BLaER1 (cell line): ENCODE results near the gene TUFM.

Source experiments
- H3K27ac ChIP-seq: shearing (Covaris generic); formaldehyde crosslinking; 2 replicates; pipeline ENCODE4 v1.8.1; 2022
- H3K27me3 ChIP-seq: shearing (Covaris generic); formaldehyde crosslinking; 2 replicates; pipeline ENCODE4 v1.8.1; 2022
- H3K36me3 ChIP-seq: shearing (Covaris generic); formaldehyde crosslinking; 2 replicates; pipeline ENCODE4 v1.8.1; 2022
- H3K4me1 ChIP-seq: shearing (Covaris generic); formaldehyde crosslinking; 2 replicates; pipeline ENCODE4 v1.8.1; 2022
- H3K4me2 ChIP-seq: shearing (Covaris generic); formaldehyde crosslinking; 2 replicates; pipeline ENCODE4 v1.8.1; 2022
- H3K4me3 ChIP-seq: shearing (Covaris generic); formaldehyde crosslinking; 2 replicates; pipeline ENCODE4 v1.8.1; 2022
- H3K9ac ChIP-seq: shearing (Covaris generic); formaldehyde crosslinking; 2 replicates; pipeline ENCODE4 v1.8.1; 2022
- H3K9me3 ChIP-seq: shearing (Covaris generic); formaldehyde crosslinking; 2 replicates; pipeline ENCODE4 v1.8.1; 2022
- H4K20me1 ChIP-seq: shearing (Covaris generic); formaldehyde crosslinking; 2 replicates; pipeline ENCODE4 v1.8.1; 2022
- Cebpa-rat ChIP-seq: shearing (Covaris generic); IDR thresholded peaks from 2 replicates; pipeline ENCODE4 v1.8.1; 2022

TUFM gene

DNA sequence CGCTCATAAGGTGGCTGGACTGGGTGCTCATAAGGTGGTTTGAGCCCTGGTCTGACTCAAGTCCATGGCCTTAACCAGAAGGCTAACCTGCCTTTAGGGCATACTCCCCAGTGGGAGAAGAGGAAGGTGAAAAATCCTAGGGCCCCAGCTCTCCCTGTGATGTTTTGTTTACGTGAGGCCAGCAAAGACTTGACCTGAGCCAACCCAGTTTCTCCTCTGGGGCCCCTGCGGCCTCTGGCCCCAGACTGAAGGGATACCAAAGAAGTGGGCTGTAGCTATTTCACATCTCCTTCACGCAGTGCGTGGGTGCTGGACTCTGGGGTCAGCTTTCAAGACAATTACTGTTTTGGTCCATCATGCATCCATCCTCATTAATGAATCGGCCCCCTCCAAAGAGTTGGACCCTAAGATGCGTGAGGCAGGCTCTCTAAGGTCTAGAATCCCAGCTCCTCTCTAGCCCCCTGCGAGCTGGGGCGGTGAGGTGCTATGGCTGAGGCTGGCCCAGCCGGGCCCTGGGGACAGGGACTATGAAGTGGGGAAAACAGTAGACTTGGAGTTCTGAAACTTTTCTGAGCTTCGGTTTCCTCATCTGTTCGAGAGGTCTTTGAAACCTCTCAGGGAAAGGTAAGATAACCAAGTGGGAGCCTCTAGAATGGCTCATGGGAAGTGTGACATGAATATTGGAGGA, 19.0 kb upstream of the TUFM start:
- Histone ChIP-seq H3K4me3 (peak overlapping the region; percentile 94), H3K36me3 (peaks cover 45% of the 10 kb centered on the region), H3K9ac (peak overlapping the region; percentile 96), H4K20me1 (peaks cover 41% of the 10 kb centered on the region), H3K9me3 (no peaks in the 10 kb centered on the region), H3K27me3 (no peaks in the 10 kb centered on the region), H3K4me2 (peak overlapping the region; percentile 95), H3K27ac (no peak overlapping the region), H3K4me1 (peaks cover 33% of the 10 kb centered on the region)
- no peak for TF ChIP-seq Cebpa-rat

DNA sequence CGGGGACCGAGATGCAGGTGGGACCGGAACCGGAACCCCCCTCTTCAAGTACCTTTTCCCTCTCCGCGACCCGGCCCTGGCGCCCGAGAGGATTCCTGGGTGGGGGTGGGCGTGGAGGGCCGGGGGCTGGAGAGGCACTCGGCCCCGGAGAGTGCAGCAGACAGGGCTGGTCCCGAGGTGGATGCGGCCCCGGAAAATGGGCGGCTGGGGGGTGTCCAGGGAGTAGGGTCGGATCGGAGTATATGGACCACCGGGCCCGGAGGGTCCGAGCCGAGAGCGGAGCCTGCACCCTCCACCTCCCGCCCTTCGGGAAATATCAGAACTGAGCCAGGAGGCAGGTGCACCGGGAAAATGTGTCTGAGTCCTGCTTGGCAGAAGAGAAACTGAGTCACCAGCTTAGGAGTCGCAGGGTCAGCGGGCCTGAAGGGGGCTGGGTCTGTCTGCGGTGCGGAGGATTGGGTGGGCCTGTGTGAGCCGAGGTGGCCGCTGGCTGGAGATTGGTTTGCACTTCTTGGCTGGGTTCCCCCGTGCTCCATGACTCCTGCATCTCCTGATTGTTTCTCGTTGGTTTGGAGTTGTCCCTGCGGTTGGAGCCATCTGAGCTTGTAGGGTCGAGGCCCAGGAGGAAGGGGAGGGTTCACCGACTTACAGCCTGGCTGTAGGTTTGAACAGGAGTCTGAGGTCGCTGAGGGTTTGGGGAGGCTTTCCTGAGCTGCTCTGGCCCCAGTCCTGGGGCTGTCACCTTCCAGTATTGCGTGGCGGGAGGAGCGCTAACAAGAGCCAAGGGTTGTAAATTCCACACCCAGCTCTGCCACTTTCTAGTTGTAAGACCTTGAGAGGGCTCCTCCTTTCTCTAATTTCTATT, 18.0 kb upstream of the TUFM start:
- Histone ChIP-seq H3K36me3 (peaks cover 35% of the 10 kb centered on the region), H3K27ac (peak overlapping the region; percentile 96), H3K27me3 (no peaks in the 10 kb centered on the region), H3K9me3 (no peaks in the 10 kb centered on the region), H3K4me3 (peak overlapping the region; percentile 94), H4K20me1 (peaks cover 37% of the 10 kb centered on the region), H3K4me2 (peak overlapping the region; percentile 95), H3K4me1 (peaks cover 33% of the 10 kb centered on the region), H3K9ac (peak overlapping the region; percentile 96)
- TF ChIP-seq Cebpa-rat, result no peak

DNA sequence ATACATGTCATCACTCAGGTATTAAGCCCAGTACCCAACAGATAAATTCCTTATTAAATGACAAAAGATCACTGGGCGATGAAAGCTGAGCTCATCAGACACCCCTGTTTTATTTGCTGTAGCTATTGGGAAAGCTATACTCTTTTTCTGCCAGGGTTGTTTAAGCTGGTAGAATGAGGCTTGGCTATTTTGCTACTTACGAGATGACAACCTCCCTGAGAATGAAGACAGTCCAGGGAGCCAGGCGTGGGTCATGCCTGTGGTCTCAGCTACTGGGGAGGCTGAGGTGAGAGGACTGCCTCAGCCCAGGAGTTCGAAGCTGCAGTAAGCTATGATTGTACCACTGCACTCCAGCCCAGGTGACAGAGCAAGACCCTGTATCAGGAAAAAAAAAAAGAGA, 13.2 kb upstream of the TUFM start:
- Histone ChIP-seq H3K9me3 (no peaks in the 10 kb centered on the region), H3K4me2 (no peak overlapping the region), H3K27ac (no peak overlapping the region), H3K27me3 (no peaks in the 10 kb centered on the region), H3K4me1 (peaks cover 12% of the 10 kb centered on the region), H3K4me3 (no peak overlapping the region), H3K36me3 (peaks cover 6% of the 10 kb centered on the region; the same call in 1 of the 2 replicates), H4K20me1 (peaks cover 5% of the 10 kb centered on the region), H3K9ac (no peak overlapping the region)
- TF ChIP-seq Cebpa-rat, result no peak

DNA sequence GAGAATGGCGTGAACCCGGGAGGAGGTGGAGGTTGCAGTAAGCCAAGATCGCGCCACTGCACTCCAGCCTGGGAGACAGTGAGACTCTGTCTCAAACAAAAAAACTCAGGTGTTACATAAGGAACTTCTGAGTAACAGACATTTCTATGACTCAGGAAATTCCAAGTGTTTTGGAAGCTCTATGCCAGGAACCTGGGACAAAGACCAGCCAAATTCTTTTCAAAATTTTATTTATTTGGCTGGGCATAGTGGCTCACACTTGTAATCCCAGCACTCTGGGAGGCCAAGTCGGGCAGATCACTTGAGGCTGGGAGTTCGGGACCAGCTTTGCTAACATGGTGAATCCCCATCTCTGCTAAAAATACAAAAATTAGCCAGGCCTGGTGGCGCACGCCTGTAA, 12.3 kb upstream of the TUFM start:
- Histone ChIP-seq H3K4me1 (peaks cover 10% of the 10 kb centered on the region), H3K27me3 (no peaks in the 10 kb centered on the region), H3K4me2 (no peak overlapping the region), H3K9ac (no peak overlapping the region), H3K4me3 (no peak overlapping the region), H4K20me1 (no peaks in the 10 kb centered on the region), H3K9me3 (no peaks in the 10 kb centered on the region), H3K36me3 (peaks cover 6% of the 10 kb centered on the region; the same call in 1 of the 2 replicates), H3K27ac (no peak overlapping the region)
- TF ChIP-seq Cebpa-rat, result no peak

DNA sequence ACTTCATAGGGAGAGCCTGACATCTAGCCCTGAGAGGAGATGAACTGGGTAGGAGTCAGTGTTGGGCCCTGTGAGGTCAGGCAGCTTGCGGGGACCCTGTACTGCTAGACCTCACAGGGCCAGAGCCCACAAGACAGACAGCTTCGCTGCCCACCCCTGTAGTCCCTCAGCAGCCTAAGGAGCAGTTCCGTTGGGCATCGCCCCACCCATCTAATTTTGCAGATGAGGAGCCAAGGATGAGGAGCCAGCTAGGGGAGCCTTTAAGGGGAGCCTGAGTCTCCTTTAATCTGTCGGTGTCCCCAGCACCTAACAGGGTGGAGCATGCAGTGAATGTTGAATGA, 755 bp upstream of the TUFM start:
- H3K9ac ChIP-seq, result peak overlapping the region; percentile 84
- H3K27me3 ChIP-seq, result no peaks in the 10 kb centered on the region
- peaks cover 34% of the 10 kb centered on the region for H3K36me3 ChIP-seq
- peak overlapping the region; percentile 92 for H3K4me2 ChIP-seq
- no peaks in the 10 kb centered on the region for H3K9me3 ChIP-seq
- no peak for TF ChIP-seq Cebpa-rat
- peaks cover 29% of the 10 kb centered on the region for H3K4me1 ChIP-seq
- peaks cover 40% of the 10 kb centered on the region for H4K20me1 ChIP-seq
- peak overlapping the region; percentile 91 for H3K4me3 ChIP-seq
- H3K27ac ChIP-seq, result peak overlapping the region; percentile 82

DNA sequence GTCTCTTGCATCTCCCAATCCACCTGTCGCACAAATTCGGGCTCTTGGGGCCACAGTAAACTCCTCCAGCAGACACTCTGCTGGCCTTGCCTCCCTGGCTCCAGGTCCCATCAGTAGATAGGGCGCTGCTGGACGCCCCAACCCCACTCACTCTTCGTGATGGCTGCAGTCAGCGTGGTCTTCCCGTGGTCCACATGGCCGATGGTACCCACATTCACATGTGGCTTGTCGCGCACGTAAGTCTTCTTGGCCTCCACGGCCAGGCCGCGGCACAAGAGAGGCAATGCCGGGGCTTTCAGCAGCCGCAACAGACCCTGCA, 428 bp downstream of the TUFM start:
- TF ChIP-seq Cebpa-rat, result no peak
- H3K36me3 ChIP-seq, result peaks cover 46% of the 10 kb centered on the region
- H3K27ac ChIP-seq, result peak overlapping the region; percentile 92
- no peaks in the 10 kb centered on the region for H3K9me3 ChIP-seq
- peaks cover 29% of the 10 kb centered on the region for H3K4me1 ChIP-seq
- peak overlapping the region; percentile 85 for H3K4me2 ChIP-seq
- H3K9ac ChIP-seq, result peak overlapping the region; percentile 93
- peaks cover 42% of the 10 kb centered on the region for H4K20me1 ChIP-seq
- peak overlapping the region; percentile 91 for H3K4me3 ChIP-seq
- no peaks in the 10 kb centered on the region for H3K27me3 ChIP-seq

DNA sequence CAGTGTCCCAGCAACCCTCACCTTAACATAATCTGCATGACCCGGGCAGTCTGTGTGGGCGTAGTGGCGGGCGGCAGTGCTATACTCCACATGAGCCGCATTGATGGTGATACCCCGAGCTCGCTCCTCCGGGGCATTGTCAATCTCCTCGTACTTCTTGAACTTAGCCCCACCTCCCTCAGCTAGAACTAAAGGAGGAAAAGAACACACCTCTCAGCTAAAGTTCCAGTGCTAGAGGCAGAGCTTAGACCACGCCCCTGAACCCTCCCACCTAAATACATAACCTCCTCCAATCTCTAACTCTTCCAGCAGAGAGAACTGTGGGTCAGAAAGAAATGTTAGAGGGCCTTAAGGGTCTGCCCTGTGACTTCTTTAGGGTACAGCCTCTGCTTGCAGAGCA, 855 bp downstream of the TUFM start:
- peak overlapping the region; percentile 91 for H3K4me3 ChIP-seq
- H3K9ac ChIP-seq, result peak overlapping the region; percentile 93
- H3K4me1 ChIP-seq, result peaks cover 29% of the 10 kb centered on the region
- peak overlapping the region; percentile 85 for H3K4me2 ChIP-seq
- H4K20me1 ChIP-seq, result peaks cover 46% of the 10 kb centered on the region
- no peaks in the 10 kb centered on the region for H3K9me3 ChIP-seq
- no peaks in the 10 kb centered on the region for H3K27me3 ChIP-seq
- TF ChIP-seq Cebpa-rat, result no peak
- H3K36me3 ChIP-seq, result peaks cover 49% of the 10 kb centered on the region
- H3K27ac ChIP-seq, result peak overlapping the region; percentile 92

DNA sequence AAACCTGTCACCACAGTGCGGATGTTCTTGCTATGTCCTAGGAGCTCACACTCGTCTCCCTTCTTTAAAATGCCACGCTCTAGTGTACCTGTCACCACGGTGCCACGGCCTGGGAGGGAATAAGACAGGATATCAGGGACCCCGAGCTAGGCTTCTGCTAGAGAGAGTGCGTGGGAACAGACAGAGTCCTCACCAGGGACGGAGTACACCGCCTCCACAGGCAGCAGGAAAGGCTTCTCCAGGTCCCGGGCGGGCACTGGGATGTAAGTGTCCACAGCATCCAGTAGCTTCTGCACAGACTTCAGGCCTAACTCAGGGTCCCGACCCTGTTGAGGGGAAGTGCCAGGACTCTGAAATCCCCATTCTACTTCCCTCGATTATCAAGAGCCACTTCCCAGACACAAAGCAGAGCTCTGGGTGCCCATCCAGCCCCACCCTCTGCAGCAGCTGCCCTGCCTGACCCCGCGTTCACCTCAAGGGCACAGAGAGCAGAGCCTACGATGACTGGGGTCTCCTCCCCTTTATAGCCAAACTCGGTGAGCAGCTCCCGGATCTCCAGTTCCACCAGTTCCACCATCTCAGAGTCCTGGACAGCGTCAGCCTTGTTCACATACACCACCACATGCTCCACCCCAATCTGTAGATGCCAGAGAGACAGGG, 1.8 kb downstream of the TUFM start:
- H3K4me3 ChIP-seq, result no peak overlapping the region
- H3K36me3 ChIP-seq, result peaks cover 55% of the 10 kb centered on the region
- H3K4me1 ChIP-seq, result peaks cover 29% of the 10 kb centered on the region
- H3K4me2 ChIP-seq, result peak overlapping the region; percentile 85
- peaks cover 53% of the 10 kb centered on the region for H4K20me1 ChIP-seq
- H3K27ac ChIP-seq, result no peak overlapping the region
- no peak for TF ChIP-seq Cebpa-rat
- no peaks in the 10 kb centered on the region for H3K27me3 ChIP-seq
- H3K9ac ChIP-seq, result 0 out of 2 replicates have a peak overlapping the region, but pooled peaks have one; percentile 93
- H3K9me3 ChIP-seq, result no peaks in the 10 kb centered on the region

DNA sequence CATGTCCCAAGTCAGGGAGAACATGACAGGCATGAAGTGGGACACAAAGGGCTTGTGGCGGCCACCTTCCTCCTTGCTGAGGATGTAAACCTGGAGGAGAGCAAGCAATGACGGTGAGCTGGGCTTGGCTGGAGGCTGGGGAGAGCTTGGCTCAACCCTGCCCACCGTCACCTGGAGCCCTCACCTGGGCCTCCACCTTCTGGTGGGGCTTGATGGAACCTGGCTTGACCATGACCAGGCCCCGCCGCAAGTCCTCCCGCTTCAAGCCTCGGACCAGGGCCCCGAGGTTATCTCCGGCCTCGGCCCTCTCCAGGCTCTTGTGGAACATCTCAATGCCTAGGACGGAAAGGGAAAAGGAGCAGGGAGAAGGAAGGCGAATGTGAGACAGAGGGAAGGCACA, 2.4 kb downstream of the TUFM start:
- no peak for TF ChIP-seq Cebpa-rat
- no peak overlapping the region for H3K27ac ChIP-seq

DNA sequence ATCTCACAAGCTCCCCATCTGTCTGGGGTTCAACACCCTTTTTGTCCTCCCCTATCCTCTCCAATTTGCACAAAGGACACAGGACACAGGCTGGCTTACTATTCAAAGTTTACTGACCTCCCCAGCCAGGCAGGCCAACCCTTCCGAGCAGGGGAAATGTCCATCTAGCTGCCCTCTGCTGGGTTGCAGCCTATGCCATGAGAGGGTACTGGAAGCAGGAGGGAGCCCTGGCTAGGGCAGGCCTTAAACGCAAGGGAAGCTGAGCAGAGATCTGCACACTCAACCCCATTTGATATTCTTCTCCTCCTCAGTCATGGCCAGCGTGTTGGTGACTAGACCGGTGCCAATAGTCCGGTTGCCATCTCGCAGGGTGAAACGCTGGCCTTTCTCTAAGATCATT, 3.5 kb downstream of the TUFM start:
- H3K9ac ChIP-seq, result no peak overlapping the region
- no peak overlapping the region for H3K4me2 ChIP-seq
- H3K4me3 ChIP-seq, result no peak overlapping the region
- H4K20me1 ChIP-seq, result peaks cover 59% of the 10 kb centered on the region
- no peak for TF ChIP-seq Cebpa-rat
- peaks cover 21% of the 10 kb centered on the region for H3K4me1 ChIP-seq
- H3K9me3 ChIP-seq, result no peaks in the 10 kb centered on the region
- H3K36me3 ChIP-seq, result peaks cover 72% of the 10 kb centered on the region
- H3K27ac ChIP-seq, result no peak overlapping the region
- no peaks in the 10 kb centered on the region for H3K27me3 ChIP-seq

More for the DNA sequence above, 2.4 kb downstream of the TUFM start:
- peaks cover 61% of the 10 kb centered on the region for H3K36me3 ChIP-seq
- H3K27me3 ChIP-seq, result no peaks in the 10 kb centered on the region
- no peak overlapping the region for H3K9ac ChIP-seq
- no peaks in the 10 kb centered on the region for H3K9me3 ChIP-seq
- H3K4me3 ChIP-seq, result no peak overlapping the region
- peaks cover 29% of the 10 kb centered on the region for H3K4me1 ChIP-seq
- no peak overlapping the region for H3K4me2 ChIP-seq
- peaks cover 53% of the 10 kb centered on the region for H4K20me1 ChIP-seq
